Sigmoid colon (tissue), 7 donors: ENCODE measurements around the gene DHRS2. TPM values are rescaled to one million over a fixed set of nuclear protein-coding genes. Genes with fewer than 3 reads are reported as not detected.

Experiments
- DNase-seq: peaks from one replicate; pipeline ENCODE4 v3.0.0-alpha.2; 2019
- H3K27ac ChIP-seq, 4 donors: fragments of 200-600 bp; sonication (generic); one replicate each; pipeline ENCODE4 v1.5.1; 2016 to 2019; ENCODE audit warnings: mild to moderate bottlenecking in 1 of 4
- H3K27me3 ChIP-seq, 3 donors: fragments of 200-600 bp; sonication (generic); one replicate each; pipeline ENCODE4 v1.5.1; 2019; ENCODE audit warnings: mild to moderate bottlenecking in 1 of 3
- H3K36me3 ChIP-seq, 4 donors: fragments of 200-600 bp; sonication (generic); one replicate each; pipeline ENCODE4 v1.5.1; 2016 to 2019
- H3K4me1 ChIP-seq, 4 donors: fragments of 200-600 bp; sonication (generic); one replicate each; pipeline ENCODE4 v1.5.1; 2017 to 2019
- H3K4me3 ChIP-seq, 4 donors: fragments of 200-600 bp; sonication (generic); one replicate each; pipeline ENCODE4 v1.5.1; 2017 to 2019; ENCODE audit warnings: mild to moderate bottlenecking in 2 of 4, moderate library complexity in 1 of 4
- H3K9me3 ChIP-seq, 4 donors: fragments of 200-600 bp in 3 of 4; sonication (generic) in 3 of 4; one replicate each; pipeline versions ENCODE4 v1.5.1 to v1.6.1; 2013 to 2019
- EP300 ChIP-seq, 4 donors: sonication (generic); formaldehyde crosslinking; IDR thresholded peaks; one replicate each; pipeline ENCODE4 v1.6.1; 2017; ENCODE audit warnings: antibody characterized with exemption in 4 of 4
- POLR2A ChIP-seq, 2 donors: fragments of 450-650 bp; IDR thresholded peaks; one replicate each; pipeline ENCODE4 v1.6.1; 2016; ENCODE audit warnings: antibody characterized with exemption in 2 of 2, mild to moderate bottlenecking in 2 of 2, moderate library complexity in 2 of 2
- POLR2AphosphoS5 ChIP-seq, 4 donors: sonication (generic); formaldehyde crosslinking; IDR thresholded peaks; one replicate each; pipeline ENCODE4 v1.6.1; 2017; ENCODE audit warnings: antibody characterized with exemption in 4 of 4
- WGBS, 2 donors: extraction: QIAGEN DNeasy Blood & Tissue Kit; methylation state at CpG; one replicate each; pipeline ENCODE4 v1.1.7; 2013; 5-methylcytosine and 5-hydroxymethylcytosine counted together
- intact Hi-C: fragments of 100-400 bp; cut with DNase I; formaldehyde crosslinking; loops from one replicate; pipeline ENCODE4 v1.15.1; 2023
- polyA plus RNA-seq, 3 donors: library from polyadenylated mRNA; stranded (reverse); fragments of 200-250 nt; gene quantifications; one replicate each; pipeline ENCODE4 v1.2.3, GENCODE V29; 2013
- total RNA-seq, 4 donors: library from RNA; depleted of rRNA; stranded (reverse); fragments of >200 nt; gene quantifications; one replicate each; pipeline ENCODE4 v1.1.0, GENCODE V29; 2016
- TF ChIP-seq, protein P1 (sequence below), 4 experiments: fragments of 450-650 bp in 3 of 4; fragments of 200-600 bp in 1 of 4; IDR thresholded peaks; one replicate each; pipeline ENCODE4 v1.5.1; 2016 to 2019; ENCODE audit warnings: antibody characterized with exemption in 4 of 4, mild to moderate bottlenecking in 3 of 4, moderate library complexity in 2 of 4
- donor health status: healthy with polysubstance abuse.
- donor health status: Bipolar disorder and iron deficiency.
- donor health status: healthy.

DHRS2 gene
- total and polyA plus RNA-seq, 7 donors = 0.54 TPM; not detected in 6

DNA sequence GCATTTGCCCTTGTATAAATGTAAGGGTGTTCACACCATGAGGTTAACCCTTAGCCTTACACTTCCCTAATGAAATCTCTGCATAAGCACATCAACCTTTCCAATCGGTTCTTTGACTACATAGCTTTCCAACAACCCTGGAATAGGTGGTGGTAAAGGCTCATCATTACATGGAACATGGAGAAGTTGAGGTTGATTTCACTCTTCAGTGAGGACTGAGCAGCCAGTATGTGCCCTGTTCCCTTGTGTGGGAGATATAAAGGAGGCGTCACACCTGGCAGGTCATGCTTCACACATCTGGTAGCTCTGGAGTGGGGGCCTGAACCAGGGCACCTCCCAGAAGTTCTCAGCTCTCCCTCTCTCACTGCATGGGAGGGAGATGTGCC, 35.8 kb upstream of the DHRS2 start:
- peak; percentile 21 for DNase-seq
- TF ChIP-seq, protein P1, sequence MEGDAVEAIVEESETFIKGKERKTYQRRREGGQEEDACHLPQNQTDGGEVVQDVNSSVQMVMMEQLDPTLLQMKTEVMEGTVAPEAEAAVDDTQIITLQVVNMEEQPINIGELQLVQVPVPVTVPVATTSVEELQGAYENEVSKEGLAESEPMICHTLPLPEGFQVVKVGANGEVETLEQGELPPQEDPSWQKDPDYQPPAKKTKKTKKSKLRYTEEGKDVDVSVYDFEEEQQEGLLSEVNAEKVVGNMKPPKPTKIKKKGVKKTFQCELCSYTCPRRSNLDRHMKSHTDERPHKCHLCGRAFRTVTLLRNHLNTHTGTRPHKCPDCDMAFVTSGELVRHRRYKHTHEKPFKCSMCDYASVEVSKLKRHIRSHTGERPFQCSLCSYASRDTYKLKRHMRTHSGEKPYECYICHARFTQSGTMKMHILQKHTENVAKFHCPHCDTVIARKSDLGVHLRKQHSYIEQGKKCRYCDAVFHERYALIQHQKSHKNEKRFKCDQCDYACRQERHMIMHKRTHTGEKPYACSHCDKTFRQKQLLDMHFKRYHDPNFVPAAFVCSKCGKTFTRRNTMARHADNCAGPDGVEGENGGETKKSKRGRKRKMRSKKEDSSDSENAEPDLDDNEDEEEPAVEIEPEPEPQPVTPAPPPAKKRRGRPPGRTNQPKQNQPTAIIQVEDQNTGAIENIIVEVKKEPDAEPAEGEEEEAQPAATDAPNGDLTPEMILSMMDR (IDR thresholded peaks at IDR 0.05) = no peak
- TF ChIP-seq EP300 (IDR thresholded peaks at IDR 0.05) (no peak), POLR2AphosphoS5 (IDR thresholded peaks at IDR 0.05) (no peak), POLR2A (IDR thresholded peaks at IDR 0.05) (no peak)
- WGBS, 2 donors = 49 to 91% methylated on average over 2 of the region's 2 CpGs
- intact Hi-C loops = no loop called here
- Histone ChIP-seq H3K9me3 (no peaks in the 10 kb centered on the region), H3K4me1 (no peaks in the 10 kb centered on the region), H3K27me3 (no peaks in the 10 kb centered on the region), H3K4me3 (no peak overlapping the region), H3K27ac (no peak overlapping the region), H3K36me3 (no peaks in the 10 kb centered on the region)

GRCh38 chr14:23600806-23601205, 35.4 kb upstream of the DHRS2 start:
- Histone ChIP-seq H3K36me3 (no peaks in the 10 kb centered on the region), H3K9me3 (no peaks in the 10 kb centered on the region), H3K4me3 (no peak overlapping the region), H3K27me3 (no peaks in the 10 kb centered on the region), H3K27ac (no peak overlapping the region), H3K4me1 (no peaks in the 10 kb centered on the region)
- 99% methylated on average over 1 of the region's 1 CpG for WGBS, 2 donors
- intact Hi-C loops = no loop called here
- no peak for TF ChIP-seq POLR2AphosphoS5 (IDR thresholded peaks at IDR 0.05)
- TF ChIP-seq POLR2A (IDR thresholded peaks at IDR 0.05) = no peak
- TF ChIP-seq, protein P1 (IDR thresholded peaks at IDR 0.05) = no peak
- no peak for TF ChIP-seq EP300 (IDR thresholded peaks at IDR 0.05)
- no peak for DNase-seq

- no peak for DNase-seq
- H3K27ac ChIP-seq = no peak overlapping the region
- no peaks in the 10 kb centered on the region for H3K4me1 ChIP-seq
Measured at GRCh38 chr14:23601424-23601823, 34.7 kb upstream of the DHRS2 start.

DNA sequence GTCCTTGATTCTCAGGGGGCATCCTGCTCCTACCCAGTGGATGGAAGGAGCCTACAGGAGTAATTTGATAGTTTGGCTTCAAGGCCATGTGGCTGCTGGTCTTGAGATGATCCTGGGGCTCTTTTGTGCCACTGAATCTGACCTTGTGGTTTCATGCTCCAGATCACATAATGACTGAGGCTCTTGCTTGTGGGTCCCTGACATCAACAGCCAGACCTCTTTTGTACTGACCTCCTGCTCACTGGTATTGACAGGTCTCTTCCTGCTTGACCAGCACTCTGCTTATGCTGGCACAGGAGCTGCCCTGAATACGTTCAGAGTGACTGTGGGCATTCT, 34.4 kb upstream of the DHRS2 start:
- H3K27ac ChIP-seq = no peak overlapping the region
- H3K4me1 ChIP-seq = no peaks in the 10 kb centered on the region
- H3K36me3 ChIP-seq = no peaks in the 10 kb centered on the region
- TF ChIP-seq, protein P1 (IDR thresholded peaks at IDR 0.05) = no peak
- TF ChIP-seq EP300 (IDR thresholded peaks at IDR 0.05) (no peak), POLR2A (IDR thresholded peaks at IDR 0.05) (no peak), POLR2AphosphoS5 (IDR thresholded peaks at IDR 0.05) (no peak)
- 75 to 76% methylated on average over 1 of the region's 1 CpG for WGBS, 2 donors
- intact Hi-C loops = no loop called here
- no peaks in the 10 kb centered on the region for H3K9me3 ChIP-seq
- no peak overlapping the region for H3K4me3 ChIP-seq
- no peaks in the 10 kb centered on the region for H3K27me3 ChIP-seq
- DNase-seq = peak; percentile 4

More at GRCh38 chr14:23601424-23601823, 34.7 kb upstream of the DHRS2 start:
- intact Hi-C loops = no loop called here
- Histone ChIP-seq H3K4me3 (no peak overlapping the region), H3K9me3 (no peaks in the 10 kb centered on the region), H3K27me3 (no peaks in the 10 kb centered on the region), H3K36me3 (no peaks in the 10 kb centered on the region)
- TF ChIP-seq EP300 (IDR thresholded peaks at IDR 0.05) (no peak), POLR2A (IDR thresholded peaks at IDR 0.05) (no peak), POLR2AphosphoS5 (IDR thresholded peaks at IDR 0.05) (no peak)
- TF ChIP-seq, protein P1 (IDR thresholded peaks at IDR 0.05) = no peak
